ENCODE data around the gene RAB1A.

GRCh38 chr2:65129286-65129825 is 550 bp downstream of the RAB1A start:
- TF ChIP-seq CTCF (IDR thresholded peaks at IDR 0.05) (no peak), POLR2AphosphoS5 (IDR thresholded peaks at IDR 0.05) (no peak), EP300 (IDR thresholded peaks at IDR 0.05) (no peak), POLR2A (IDR thresholded peaks at IDR 0.05) (no peak)

Data from sigmoid colon (tissue), 4 donors.